Measurements from ENCODE around the gene FOXB2.

DNA sequence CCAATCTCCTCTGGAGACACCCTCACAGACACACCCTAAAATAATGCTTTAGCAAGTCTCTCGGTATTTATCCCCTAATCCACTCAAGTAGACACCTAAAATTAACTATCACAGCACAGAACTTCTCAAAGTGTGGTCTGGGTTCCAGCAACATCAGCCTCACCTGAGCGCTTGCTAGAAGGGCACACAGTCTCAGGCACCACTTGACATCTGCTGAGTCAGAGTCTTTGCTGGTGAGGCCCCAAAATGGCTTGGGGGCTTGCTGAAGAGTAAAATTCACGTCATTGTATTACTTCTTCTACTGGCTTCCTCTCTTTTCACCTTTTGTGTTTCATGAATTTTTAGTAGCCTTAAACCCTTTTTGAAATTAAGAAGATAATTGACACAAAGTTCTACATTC, 9.0 kb downstream of the FOXB2 start:
- no peak for TF ChIP-seq CTCF (IDR thresholded peaks at IDR 0.05; ENCODE audit: extremely low read depth in 1 of 2, insufficient read depth in 1 of 2, low read depth in 1 of 2, low read length in 2 of 2)
- no peak for TF ChIP-seq POLR2A (IDR thresholded peaks at IDR 0.05; ENCODE audit: low read depth, low read length)
- no peak for TF ChIP-seq EZH2 (IDR thresholded peaks at IDR 0.05; ENCODE audit: borderline replicate concordance, low read depth, low read length, severe bottlenecking)
- TF ChIP-seq FOS (IDR thresholded peaks at IDR 0.05; ENCODE audit: borderline replicate concordance, insufficient read depth, low read length): no peak
- no peak for TF ChIP-seq GATA2 (IDR thresholded peaks at IDR 0.05; ENCODE audit: insufficient read depth, insufficient read length, low read depth, low read length)
- TF ChIP-seq POLR2AphosphoS5 (IDR thresholded peaks at IDR 0.05; ENCODE audit: insufficient read depth, low read depth, low read length): no peak
- no peak for TF ChIP-seq MAX (IDR thresholded peaks at IDR 0.05; ENCODE audit: insufficient read depth, insufficient read length)
